ENCODE data around the gene ADGRB2.

The ADGRB2 gene

DNA sequence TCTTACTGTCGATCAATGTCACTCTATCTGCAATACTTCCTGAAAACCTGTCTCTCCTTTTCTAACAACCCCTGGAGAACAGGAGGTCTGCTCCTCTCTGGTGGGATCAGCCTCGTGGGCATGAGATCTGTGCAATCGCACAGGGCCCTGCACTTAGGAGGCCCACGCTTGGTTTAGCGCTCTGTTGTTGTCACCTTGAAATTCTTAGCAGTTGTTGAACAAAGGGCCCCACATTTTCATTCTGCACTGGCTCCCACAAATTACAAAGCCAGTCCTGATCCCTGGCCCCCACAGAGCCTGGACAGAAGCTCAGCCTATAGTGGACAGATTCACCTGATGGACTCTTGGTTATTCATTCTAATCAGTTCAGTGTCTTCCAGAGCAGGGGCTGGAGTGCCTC, 33.1 kb upstream of the ADGRB2 start:
- in situ Hi-C loops (cut with MboI; ENCODE audit: low pct_unique_long_range_greater_than_20kb, low sequenced_read_pairs) = no loop called here

DNA sequence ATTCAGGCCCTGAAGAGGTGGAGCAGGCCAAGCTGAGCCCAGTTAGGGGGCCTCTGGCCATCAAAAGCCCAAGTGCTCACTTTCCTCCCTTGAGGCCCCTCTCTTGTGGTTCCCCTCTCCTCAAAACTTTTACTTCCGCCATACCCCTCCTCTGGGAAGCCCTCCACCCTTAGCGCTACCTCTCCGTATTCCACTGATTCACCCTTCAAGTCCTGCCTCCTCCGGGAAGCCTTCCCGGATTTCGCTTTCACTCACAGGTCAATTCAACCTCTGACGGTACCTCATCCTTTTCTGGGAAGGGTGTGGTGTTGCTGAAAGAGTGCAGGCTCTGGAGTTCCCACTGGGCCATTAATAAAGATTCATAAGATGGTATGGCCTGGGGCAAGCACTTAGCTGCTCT, 32.6 kb upstream of the ADGRB2 start:
- no peak for DNase-seq
- in situ Hi-C loops (cut with MboI; ENCODE audit: low pct_unique_long_range_greater_than_20kb, low sequenced_read_pairs) = no loop called here

More for the DNA sequence above, 33.1 kb upstream of the ADGRB2 start:
- no peak for DNase-seq

- DNase-seq = no peak
- in situ Hi-C loops (cut with MboI; ENCODE audit: low pct_unique_long_range_greater_than_20kb, low sequenced_read_pairs) = no loop called here
These were observed 31.9 kb upstream of the ADGRB2 start for GRCh38 chr1:31795801-31796621.

GRCh38 chr1:31795096-31795675, 31.0 kb upstream of the ADGRB2 start:
- DNase-seq = no peak
- in situ Hi-C loops (cut with MboI; ENCODE audit: low pct_unique_long_range_greater_than_20kb, low sequenced_read_pairs) = no loop called here

GRCh38 chr1:31793586-31794285, 29.6 kb upstream of the ADGRB2 start:
- no peak for DNase-seq
- in situ Hi-C loops (cut with MboI; ENCODE audit: low pct_unique_long_range_greater_than_20kb, low sequenced_read_pairs) = no loop called here

GRCh38 chr1:31793086-31793485, 28.9 kb upstream of the ADGRB2 start:
- in situ Hi-C loops (cut with MboI; ENCODE audit: low pct_unique_long_range_greater_than_20kb, low sequenced_read_pairs) = no loop called here
- DNase-seq = no peak

- in situ Hi-C loops (cut with MboI; ENCODE audit: low pct_unique_long_range_greater_than_20kb, low sequenced_read_pairs) = no loop called here
- DNase-seq = no peak
These were observed 28.4 kb upstream of the ADGRB2 start for GRCh38 chr1:31792541-31792940.

GRCh38 chr1:31792116-31792515, 28.0 kb upstream of the ADGRB2 start:
- in situ Hi-C loops (cut with MboI; ENCODE audit: low pct_unique_long_range_greater_than_20kb, low sequenced_read_pairs) = no loop called here
- no peak for DNase-seq

DNA sequence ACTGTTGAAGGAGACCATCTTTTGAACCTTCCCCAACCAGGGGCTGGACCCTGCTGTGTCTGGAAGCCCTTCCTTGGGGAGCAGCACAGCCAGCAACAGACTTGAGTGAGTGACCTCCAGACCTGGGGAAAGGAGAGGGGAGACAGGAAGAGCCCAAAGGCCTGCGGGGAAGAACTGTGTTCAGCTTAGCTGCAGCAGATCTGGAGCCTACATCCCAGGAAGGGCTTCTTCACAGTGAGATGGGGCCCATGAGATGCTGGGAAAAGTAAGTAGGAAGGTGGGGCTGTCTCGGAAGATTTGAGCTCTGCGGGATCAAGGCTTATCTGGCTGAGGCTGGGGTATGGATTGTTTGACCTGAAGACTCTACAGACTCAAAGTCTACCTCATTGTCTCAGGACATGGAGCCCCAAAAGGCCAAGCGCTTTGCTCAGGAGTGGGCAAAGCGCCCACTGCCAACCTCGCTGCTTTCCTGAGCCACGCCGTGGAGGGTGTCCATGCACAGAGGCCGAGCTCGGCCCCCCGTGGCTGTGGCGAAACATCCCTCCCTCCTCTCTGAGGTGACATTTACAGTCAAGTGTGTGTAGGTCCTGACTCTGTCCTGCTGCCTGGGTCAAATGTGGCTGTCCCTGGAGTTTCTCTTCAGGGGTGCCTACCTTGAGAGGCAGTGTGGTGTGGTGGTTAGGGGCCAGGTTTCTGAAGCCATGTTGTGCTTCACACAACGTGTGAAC, 27.2 kb upstream of the ADGRB2 start:
- no peak for DNase-seq
- in situ Hi-C loops (cut with MboI; ENCODE audit: low pct_unique_long_range_greater_than_20kb, low sequenced_read_pairs) = no loop called here

DNA sequence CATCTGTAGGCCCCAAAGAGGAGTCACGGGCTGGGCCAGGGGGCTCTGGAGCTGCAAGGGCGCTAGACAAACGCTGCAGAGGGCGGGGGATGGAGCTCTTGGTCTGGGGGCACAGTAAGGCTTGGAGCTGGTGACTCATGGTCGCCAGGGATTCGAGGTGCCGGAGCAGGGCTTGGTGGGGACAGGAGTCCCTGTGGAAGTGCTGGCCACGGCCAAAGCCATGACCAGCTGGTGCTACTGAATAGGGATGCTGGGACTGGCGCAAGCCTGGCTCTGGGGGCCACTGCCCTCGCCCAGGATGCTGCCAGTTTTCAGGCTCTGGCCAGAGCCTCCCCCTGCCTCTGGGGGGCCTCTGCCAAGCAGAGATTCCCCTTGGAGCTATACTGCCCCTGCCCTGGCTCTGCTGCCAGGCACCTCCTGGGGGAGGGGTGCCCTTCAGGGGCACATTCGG, 26.5 kb upstream of the ADGRB2 start:
- no peak for DNase-seq
- in situ Hi-C loops (cut with MboI; ENCODE audit: low pct_unique_long_range_greater_than_20kb, low sequenced_read_pairs) = no loop called here

GRCh38 chr1:31790140-31790539, 26.0 kb upstream of the ADGRB2 start:
- in situ Hi-C loops (cut with MboI; ENCODE audit: low pct_unique_long_range_greater_than_20kb, low sequenced_read_pairs) = no loop called here
- no peak for DNase-seq

- in situ Hi-C loops (cut with MboI; ENCODE audit: low pct_unique_long_range_greater_than_20kb, low sequenced_read_pairs) = no loop called here
- peak; percentile 92 for DNase-seq
These were observed 25.3 kb upstream of the ADGRB2 start for GRCh38 chr1:31789259-31790065.

DNA sequence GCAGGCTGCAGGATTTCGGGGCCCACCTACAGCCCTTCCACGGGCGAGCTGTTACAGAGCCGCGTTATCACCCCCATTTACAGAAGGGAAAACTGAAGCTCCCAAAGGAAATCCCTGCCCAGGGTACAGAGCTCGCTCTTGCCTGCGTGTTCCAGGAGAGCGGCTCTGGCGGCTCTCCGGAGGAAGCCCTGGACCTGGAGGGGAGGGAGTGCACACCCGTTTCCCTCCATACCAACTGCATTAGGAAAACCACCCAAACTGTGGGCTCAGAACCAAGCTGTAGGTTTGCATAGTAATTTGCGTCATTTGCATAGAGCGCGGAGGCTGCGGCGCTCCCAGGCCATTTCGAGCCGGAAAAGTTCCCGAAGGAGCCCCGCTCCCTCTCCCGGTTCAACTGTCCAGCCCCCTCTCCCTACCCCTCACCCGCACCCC, 24.7 kb upstream of the ADGRB2 start:
- DNase-seq = no peak
- in situ Hi-C loops (cut with MboI; ENCODE audit: low pct_unique_long_range_greater_than_20kb, low sequenced_read_pairs) = no loop called here

GRCh38 chr1:31788138-31788824, 24.1 kb upstream of the ADGRB2 start:
- in situ Hi-C loops (cut with MboI; ENCODE audit: low pct_unique_long_range_greater_than_20kb, low sequenced_read_pairs) = no loop called here
- peak; percentile 94 for DNase-seq

GRCh38 chr1:31787786-31788137, 23.6 kb upstream of the ADGRB2 start:
- in situ Hi-C loops (cut with MboI; ENCODE audit: low pct_unique_long_range_greater_than_20kb, low sequenced_read_pairs) = no loop called here
- DNase-seq = no peak

- in situ Hi-C loops (cut with MboI; ENCODE audit: low pct_unique_long_range_greater_than_20kb, low sequenced_read_pairs) = no loop called here
- no peak for DNase-seq
These were observed 23.1 kb upstream of the ADGRB2 start for GRCh38 chr1:31787261-31787660.

GRCh38 chr1:31786366-31787060, 22.4 kb upstream of the ADGRB2 start:
- DNase-seq = no peak
- in situ Hi-C loops (cut with MboI; ENCODE audit: low pct_unique_long_range_greater_than_20kb, low sequenced_read_pairs) = no loop called here

- in situ Hi-C loops (cut with MboI; ENCODE audit: low pct_unique_long_range_greater_than_20kb, low sequenced_read_pairs) = no loop called here
- DNase-seq = no peak
These were observed 21.8 kb upstream of the ADGRB2 start for GRCh38 chr1:31785947-31786290.
